Measurements from ENCODE around the gene SPA17.
A peak's percentile ranks its signal among the peaks of the same experiment; 100 is the strongest.

Gene SPA17

GRCh38 chr11:124643605-124644425 lies 29.9 kb upstream of the SPA17 start:
- Histone ChIP-seq H3K4me1 (ENCODE audit: control insufficient read depth, insufficient read depth, low read length) (no peaks in the 10 kb centered on the region), H3K36me3 (ENCODE audit: control insufficient read depth, insufficient read depth, low read length) (no peaks in the 10 kb centered on the region), H3K27me3 (ENCODE audit: control insufficient read depth, insufficient read depth, low read length) (peaks cover 2% of the 10 kb centered on the region), H3K4me3 (ENCODE audit: low read depth, low read length) (no peak overlapping the region), H3K9me3 (ENCODE audit: control insufficient read depth, insufficient read depth, low read length) (no peaks in the 10 kb centered on the region), H3K9ac (ENCODE audit: low read depth, low read length) (no peak overlapping the region)

- peak overlapping the region; percentile 14 for H3K4me3 ChIP-seq (ENCODE audit: low read depth, low read length)
- no peaks in the 10 kb centered on the region for H3K9me3 ChIP-seq (ENCODE audit: control insufficient read depth, insufficient read depth, low read length)
- no peak overlapping the region for H3K9ac ChIP-seq (ENCODE audit: low read depth, low read length)
- H3K27me3 ChIP-seq (ENCODE audit: control insufficient read depth, insufficient read depth, low read length): peaks cover 2% of the 10 kb centered on the region
- H3K36me3 ChIP-seq (ENCODE audit: control insufficient read depth, insufficient read depth, low read length): no peaks in the 10 kb centered on the region
- H3K4me1 ChIP-seq (ENCODE audit: control insufficient read depth, insufficient read depth, low read length): no peaks in the 10 kb centered on the region
Observed at GRCh38 chr11:124644426-124645280, 29.1 kb upstream of the SPA17 start.

- Histone ChIP-seq H3K9ac (ENCODE audit: low read depth, low read length) (no peak overlapping the region), H3K27me3 (ENCODE audit: control insufficient read depth, insufficient read depth, low read length) (peaks cover 2% of the 10 kb centered on the region), H3K4me3 (ENCODE audit: low read depth, low read length) (no peak overlapping the region), H3K4me1 (ENCODE audit: control insufficient read depth, insufficient read depth, low read length) (no peaks in the 10 kb centered on the region), H3K9me3 (ENCODE audit: control insufficient read depth, insufficient read depth, low read length) (no peaks in the 10 kb centered on the region), H3K36me3 (ENCODE audit: control insufficient read depth, insufficient read depth, low read length) (no peaks in the 10 kb centered on the region)
Observed at GRCh38 chr11:124646148-124646547, 27.6 kb upstream of the SPA17 start.

GRCh38 chr11:124648610-124649009 lies 25.1 kb upstream of the SPA17 start:
- no peak overlapping the region for H3K9ac ChIP-seq (ENCODE audit: low read depth, low read length)
- no peaks in the 10 kb centered on the region for H3K9me3 ChIP-seq (ENCODE audit: control insufficient read depth, insufficient read depth, low read length)
- peaks cover 2% of the 10 kb centered on the region for H3K27me3 ChIP-seq (ENCODE audit: control insufficient read depth, insufficient read depth, low read length)
- no peak overlapping the region for H3K4me3 ChIP-seq (ENCODE audit: low read depth, low read length)
- no peaks in the 10 kb centered on the region for H3K4me1 ChIP-seq (ENCODE audit: control insufficient read depth, insufficient read depth, low read length)
- no peaks in the 10 kb centered on the region for H3K36me3 ChIP-seq (ENCODE audit: control insufficient read depth, insufficient read depth, low read length)

GRCh38 chr11:124656774-124657630 lies 16.7 kb upstream of the SPA17 start:
- no peak overlapping the region for H3K9ac ChIP-seq (ENCODE audit: low read depth, low read length)
- no peaks in the 10 kb centered on the region for H3K27me3 ChIP-seq (ENCODE audit: control insufficient read depth, insufficient read depth, low read length)
- no peaks in the 10 kb centered on the region for H3K36me3 ChIP-seq (ENCODE audit: control insufficient read depth, insufficient read depth, low read length)
- no peak overlapping the region for H3K4me3 ChIP-seq (ENCODE audit: low read depth, low read length)
- peaks cover 14% of the 10 kb centered on the region for H3K4me1 ChIP-seq (ENCODE audit: control insufficient read depth, insufficient read depth, low read length)
- H3K9me3 ChIP-seq (ENCODE audit: control insufficient read depth, insufficient read depth, low read length): no peaks in the 10 kb centered on the region

- Histone ChIP-seq H3K36me3 (ENCODE audit: control insufficient read depth, insufficient read depth, low read length) (no peaks in the 10 kb centered on the region), H3K27me3 (ENCODE audit: control insufficient read depth, insufficient read depth, low read length) (no peaks in the 10 kb centered on the region), H3K4me1 (ENCODE audit: control insufficient read depth, insufficient read depth, low read length) (peaks cover 14% of the 10 kb centered on the region), H3K9me3 (ENCODE audit: control insufficient read depth, insufficient read depth, low read length) (no peaks in the 10 kb centered on the region), H3K4me3 (ENCODE audit: low read depth, low read length) (no peak overlapping the region), H3K9ac (ENCODE audit: low read depth, low read length) (no peak overlapping the region)
Observed at GRCh38 chr11:124657904-124658303, 15.8 kb upstream of the SPA17 start.

- no peaks in the 10 kb centered on the region for H3K27me3 ChIP-seq (ENCODE audit: control insufficient read depth, insufficient read depth, low read length)
- no peaks in the 10 kb centered on the region for H3K36me3 ChIP-seq (ENCODE audit: control insufficient read depth, insufficient read depth, low read length)
- H3K9me3 ChIP-seq (ENCODE audit: control insufficient read depth, insufficient read depth, low read length): no peaks in the 10 kb centered on the region
- peaks cover 14% of the 10 kb centered on the region for H3K4me1 ChIP-seq (ENCODE audit: control insufficient read depth, insufficient read depth, low read length)
- H3K4me3 ChIP-seq (ENCODE audit: low read depth, low read length): no peak overlapping the region
- no peak overlapping the region for H3K9ac ChIP-seq (ENCODE audit: low read depth, low read length)
Observed at GRCh38 chr11:124658501-124658900, 15.2 kb upstream of the SPA17 start.

GRCh38 chr11:124658986-124659385 lies 14.7 kb upstream of the SPA17 start:
- H3K4me1 ChIP-seq (ENCODE audit: control insufficient read depth, insufficient read depth, low read length): peaks cover 14% of the 10 kb centered on the region
- H3K9me3 ChIP-seq (ENCODE audit: control insufficient read depth, insufficient read depth, low read length): no peaks in the 10 kb centered on the region
- no peaks in the 10 kb centered on the region for H3K27me3 ChIP-seq (ENCODE audit: control insufficient read depth, insufficient read depth, low read length)
- H3K9ac ChIP-seq (ENCODE audit: low read depth, low read length): no peak overlapping the region
- H3K36me3 ChIP-seq (ENCODE audit: control insufficient read depth, insufficient read depth, low read length): no peaks in the 10 kb centered on the region
- no peak overlapping the region for H3K4me3 ChIP-seq (ENCODE audit: low read depth, low read length)

- Histone ChIP-seq H3K4me3 (ENCODE audit: low read depth, low read length) (no peak overlapping the region), H3K27me3 (ENCODE audit: control insufficient read depth, insufficient read depth, low read length) (no peaks in the 10 kb centered on the region), H3K36me3 (ENCODE audit: control insufficient read depth, insufficient read depth, low read length) (no peaks in the 10 kb centered on the region), H3K9ac (ENCODE audit: low read depth, low read length) (no peak overlapping the region), H3K4me1 (ENCODE audit: control insufficient read depth, insufficient read depth, low read length) (peaks cover 14% of the 10 kb centered on the region), H3K9me3 (ENCODE audit: control insufficient read depth, insufficient read depth, low read length) (no peaks in the 10 kb centered on the region)
Observed at GRCh38 chr11:124661553-124661952, 12.2 kb upstream of the SPA17 start.

GRCh38 chr11:124662106-124662505 lies 11.6 kb upstream of the SPA17 start:
- Histone ChIP-seq H3K36me3 (ENCODE audit: control insufficient read depth, insufficient read depth, low read length) (no peaks in the 10 kb centered on the region), H3K4me1 (ENCODE audit: control insufficient read depth, insufficient read depth, low read length) (peaks cover 10% of the 10 kb centered on the region), H3K9ac (ENCODE audit: low read depth, low read length) (no peak overlapping the region), H3K27me3 (ENCODE audit: control insufficient read depth, insufficient read depth, low read length) (no peaks in the 10 kb centered on the region), H3K4me3 (ENCODE audit: low read depth, low read length) (no peak overlapping the region), H3K9me3 (ENCODE audit: control insufficient read depth, insufficient read depth, low read length) (no peaks in the 10 kb centered on the region)

GRCh38 chr11:124663861-124664260 lies 9.8 kb upstream of the SPA17 start:
- Histone ChIP-seq H3K27me3 (ENCODE audit: control insufficient read depth, insufficient read depth, low read length) (peaks cover 4% of the 10 kb centered on the region), H3K36me3 (ENCODE audit: control insufficient read depth, insufficient read depth, low read length) (no peaks in the 10 kb centered on the region), H3K4me3 (ENCODE audit: low read depth, low read length) (no peak overlapping the region), H3K4me1 (ENCODE audit: control insufficient read depth, insufficient read depth, low read length) (no peaks in the 10 kb centered on the region), H3K9me3 (ENCODE audit: control insufficient read depth, insufficient read depth, low read length) (no peaks in the 10 kb centered on the region), H3K9ac (ENCODE audit: low read depth, low read length) (no peak overlapping the region)

All from iPS-15b (cell line).